ENCODE results near the gene ARIH2. TPM values are rescaled to one million over a fixed set of nuclear protein-coding genes. Genes with fewer than 3 reads are reported as not detected.

ARIH2 gene
- total RNA-seq, 1 experiment from 2014 or later = 122 TPM

DNA sequence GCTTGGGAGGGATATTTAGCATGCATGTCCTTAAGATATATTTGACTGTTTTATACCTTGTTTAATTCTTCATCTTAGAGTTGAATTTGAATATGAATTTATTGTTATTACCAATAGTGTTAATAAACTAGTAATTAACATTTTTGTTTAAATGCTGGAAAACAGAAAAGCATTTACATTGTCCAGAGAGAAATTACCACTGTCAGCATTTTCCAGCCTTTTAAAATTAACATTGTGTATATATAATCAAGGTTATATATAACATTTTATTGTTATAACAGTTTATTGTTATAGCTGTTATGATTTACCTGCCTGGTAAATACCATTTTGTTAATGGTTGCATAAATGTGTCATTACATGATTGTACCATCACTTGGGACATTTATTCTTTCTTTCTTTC, 63.4 kb downstream of the ARIH2 start:
- no peaks in the 10 kb centered on the region for H3K27me3 Mint-ChIP-seq (ENCODE audit: low read depth)
- Histone ChIP-seq H3K79me2 (ENCODE audit: insufficient read depth, low read length) (no peaks in the 10 kb centered on the region), H4K8ac (replicated peaks; ENCODE audit: insufficient read length, low read depth, low read length) (no peak overlapping the region), H4K5ac (ENCODE audit: insufficient read length, low read depth, low read length) (no peak overlapping the region), H3K4ac (ENCODE audit: low read depth, low read length) (no peak overlapping the region), H2AFZ (ENCODE audit: low read length) (no peak overlapping the region), H3K18ac (ENCODE audit: insufficient read length, low read depth, low read length) (no peak overlapping the region), H3K23ac (ENCODE audit: insufficient read length, low read depth, low read length) (no peak overlapping the region), H4K91ac (ENCODE audit: insufficient read length, low read depth, low read length) (no peak overlapping the region), H2BK20ac (ENCODE audit: low read depth, low read length, poor library complexity, severe bottlenecking) (no peak overlapping the region), H3K9me3 (ENCODE audit: control insufficient read depth, low read depth, low read length) (no peaks in the 10 kb centered on the region), H4K20me1 (ENCODE audit: control insufficient read depth, insufficient read depth, insufficient read length) (no peaks in the 10 kb centered on the region), H3K14ac (ENCODE audit: insufficient read depth, low read length) (no peak overlapping the region), H3K4me2 (ENCODE audit: insufficient read depth, insufficient read length, low read length) (no peak overlapping the region), H3K27me3 (ENCODE audit: insufficient read depth, low read length) (no peaks in the 10 kb centered on the region), H3K27ac (ENCODE audit: insufficient read length, low read depth, low read length) (no peak overlapping the region), H3T11ph (ENCODE audit: low read length) (no peak overlapping the region), H2BK12ac (ENCODE audit: insufficient read length, low read depth, low read length) (no peak overlapping the region), H2BK120ac (ENCODE audit: low read depth, low read length, poor library complexity, severe bottlenecking) (no peak overlapping the region), H2AK5ac (ENCODE audit: insufficient read length, low read length) (no peak overlapping the region), H3K79me1 (ENCODE audit: insufficient read depth, low read depth, low read length, poor library complexity, severe bottlenecking) (no peaks in the 10 kb centered on the region), H3K56ac (ENCODE audit: insufficient read length, low read depth, low read length) (no peak overlapping the region), H3K23me2 (ENCODE audit: insufficient read length, low read depth, low read length, poor library complexity, severe bottlenecking) (no peaks in the 10 kb centered on the region), H2BK5ac (ENCODE audit: insufficient read length, low read length) (no peak overlapping the region), H3K9ac (ENCODE audit: extremely low read depth, insufficient read length, low read length) (no peak overlapping the region), H3K4me1 (ENCODE audit: insufficient read depth, low read length) (no peaks in the 10 kb centered on the region), H2BK15ac (ENCODE audit: low read depth, low read length) (no peak overlapping the region)
- TF ChIP-seq, protein P1, sequence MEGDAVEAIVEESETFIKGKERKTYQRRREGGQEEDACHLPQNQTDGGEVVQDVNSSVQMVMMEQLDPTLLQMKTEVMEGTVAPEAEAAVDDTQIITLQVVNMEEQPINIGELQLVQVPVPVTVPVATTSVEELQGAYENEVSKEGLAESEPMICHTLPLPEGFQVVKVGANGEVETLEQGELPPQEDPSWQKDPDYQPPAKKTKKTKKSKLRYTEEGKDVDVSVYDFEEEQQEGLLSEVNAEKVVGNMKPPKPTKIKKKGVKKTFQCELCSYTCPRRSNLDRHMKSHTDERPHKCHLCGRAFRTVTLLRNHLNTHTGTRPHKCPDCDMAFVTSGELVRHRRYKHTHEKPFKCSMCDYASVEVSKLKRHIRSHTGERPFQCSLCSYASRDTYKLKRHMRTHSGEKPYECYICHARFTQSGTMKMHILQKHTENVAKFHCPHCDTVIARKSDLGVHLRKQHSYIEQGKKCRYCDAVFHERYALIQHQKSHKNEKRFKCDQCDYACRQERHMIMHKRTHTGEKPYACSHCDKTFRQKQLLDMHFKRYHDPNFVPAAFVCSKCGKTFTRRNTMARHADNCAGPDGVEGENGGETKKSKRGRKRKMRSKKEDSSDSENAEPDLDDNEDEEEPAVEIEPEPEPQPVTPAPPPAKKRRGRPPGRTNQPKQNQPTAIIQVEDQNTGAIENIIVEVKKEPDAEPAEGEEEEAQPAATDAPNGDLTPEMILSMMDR (conservative IDR thresholded peaks at IDR 0.05) = no peak
- H3K36me3 Mint-ChIP-seq (ENCODE audit: insufficient read depth in 1 of 3, low read depth in 3 of 3) = peaks cover 41 to 82% (median 58%) of the 10 kb centered on the region in 3 experiments
- H3K27ac Mint-ChIP-seq = no peak overlapping the region
- H3K4me1 Mint-ChIP-seq = no peaks in the 10 kb centered on the region
- no peak overlapping the region for H3K4me3 Mint-ChIP-seq
- no peak for DNase-seq
- H3K9me3 Mint-ChIP-seq = no peaks in the 10 kb centered on the region
